ENCODE data around the gene MYO5A.

GRCh38 chr15:52437646-52438045, 91.0 kb downstream of the MYO5A start:
- TF ChIP-seq CTCF (IDR thresholded peaks at IDR 0.05; ENCODE audit: low read length) (no peak), EZH2 (IDR thresholded peaks at IDR 0.05; ENCODE audit: borderline replicate concordance, low read length) (no peak)
